ENCODE measurements around the gene TXLNG. TPM values are rescaled to one million over a fixed set of nuclear protein-coding genes. Genes with fewer than 3 reads are reported as not detected.

The TXLNG gene
- 10 to 100 TPM in 1 of 2 donors, 1 to 10 TPM in 1; 8.8 to 11.3 TPM for total RNA-seq

DNA sequence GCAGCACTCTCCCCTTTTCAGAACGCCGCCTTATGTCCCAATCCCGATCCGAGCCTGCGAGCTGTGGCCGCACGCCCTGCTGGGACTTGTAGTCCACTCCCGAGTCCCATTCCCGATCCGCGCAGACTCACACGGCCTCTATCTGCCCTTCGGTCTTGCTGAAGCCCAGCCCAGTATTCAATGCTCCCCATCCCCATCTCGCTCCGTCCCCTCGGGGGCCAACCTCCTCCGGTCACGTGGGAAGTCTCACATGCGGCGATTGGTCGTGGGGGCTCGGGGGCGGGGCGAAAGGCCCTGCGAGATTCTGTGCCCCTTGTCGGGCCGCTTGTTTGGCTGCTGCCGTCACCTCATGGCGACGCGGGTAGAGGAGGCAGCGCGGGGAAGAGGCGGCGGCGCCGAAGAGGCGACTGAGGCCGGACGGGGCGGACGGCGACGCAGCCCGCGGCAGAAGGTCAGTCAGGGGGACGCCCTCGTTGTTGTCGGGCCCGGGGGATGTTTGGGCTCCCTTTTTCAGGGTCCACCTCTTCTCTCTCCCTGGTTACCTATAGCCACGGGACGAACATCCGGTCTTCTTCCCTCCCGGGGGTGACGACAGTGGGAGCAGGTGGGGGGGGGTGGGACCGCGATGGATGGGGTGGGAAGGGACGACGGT lies at the start of gene TXLNG:
Gene TXLNG, plus strand, starts transcription at position 328 of the 652 bp plus-strand sequence. Its CDS starts 22 bp downstream, at position 350.
- TF ChIP-seq, protein P1, sequence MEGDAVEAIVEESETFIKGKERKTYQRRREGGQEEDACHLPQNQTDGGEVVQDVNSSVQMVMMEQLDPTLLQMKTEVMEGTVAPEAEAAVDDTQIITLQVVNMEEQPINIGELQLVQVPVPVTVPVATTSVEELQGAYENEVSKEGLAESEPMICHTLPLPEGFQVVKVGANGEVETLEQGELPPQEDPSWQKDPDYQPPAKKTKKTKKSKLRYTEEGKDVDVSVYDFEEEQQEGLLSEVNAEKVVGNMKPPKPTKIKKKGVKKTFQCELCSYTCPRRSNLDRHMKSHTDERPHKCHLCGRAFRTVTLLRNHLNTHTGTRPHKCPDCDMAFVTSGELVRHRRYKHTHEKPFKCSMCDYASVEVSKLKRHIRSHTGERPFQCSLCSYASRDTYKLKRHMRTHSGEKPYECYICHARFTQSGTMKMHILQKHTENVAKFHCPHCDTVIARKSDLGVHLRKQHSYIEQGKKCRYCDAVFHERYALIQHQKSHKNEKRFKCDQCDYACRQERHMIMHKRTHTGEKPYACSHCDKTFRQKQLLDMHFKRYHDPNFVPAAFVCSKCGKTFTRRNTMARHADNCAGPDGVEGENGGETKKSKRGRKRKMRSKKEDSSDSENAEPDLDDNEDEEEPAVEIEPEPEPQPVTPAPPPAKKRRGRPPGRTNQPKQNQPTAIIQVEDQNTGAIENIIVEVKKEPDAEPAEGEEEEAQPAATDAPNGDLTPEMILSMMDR (IDR thresholded peaks at IDR 0.05), result no peak
- Histone ChIP-seq H3K27ac (peak within 1 kb of the TSS; percentile 55), H3K9me3 (no peaks in the 10 kb centered on the region), H3K36me3 (no peaks in the 10 kb centered on the region), H3K4me1 (peaks cover 10% of the 10 kb centered on the region), H3K9ac (ENCODE audit: low read depth in 2 of 2, low read length in 2 of 2) (peak within 1 kb of the TSS; percentile 77 to 87), H3K4me3 (peak within 1 kb of the TSS; percentile 86), H3K27me3 (no peaks in the 10 kb centered on the region)
- intact Hi-C loops (cut with DNase I), result loop anchor here (10.0 kb wide), 1 partner anchor 61 kb away; no protein-coding TSS in a partner anchor
- peak; percentile 99 for DNase-seq

DNA sequence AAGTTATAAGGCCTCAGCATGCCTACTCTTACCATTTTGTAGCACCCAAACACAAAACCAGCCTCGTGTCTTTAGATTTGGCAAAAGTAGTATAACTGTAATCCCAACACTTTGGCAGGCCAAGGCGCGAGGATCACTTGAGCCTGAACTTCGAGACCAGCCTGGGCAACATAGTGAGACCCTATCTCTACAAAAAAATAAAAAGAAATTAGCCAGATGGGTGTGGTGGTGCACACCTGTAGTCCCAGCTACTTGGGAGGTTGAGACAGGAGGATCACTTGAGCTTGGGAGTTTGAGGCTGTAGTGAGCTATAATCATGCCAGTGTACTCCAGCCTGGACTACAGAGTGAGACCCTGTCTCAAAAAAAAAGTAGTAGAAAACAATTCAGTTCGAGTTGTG lies 49.2 kb upstream of the TXLNG start:
- Histone ChIP-seq H3K4me1 (no peaks in the 10 kb centered on the region), H3K9me3 (no peaks in the 10 kb centered on the region), H3K36me3 (no peaks in the 10 kb centered on the region), H3K4me3 (no peak overlapping the region), H3K27me3 (no peaks in the 10 kb centered on the region), H3K27ac (no peak overlapping the region), H3K9ac (ENCODE audit: low read depth in 2 of 2, low read length in 2 of 2) (no peak overlapping the region)
- intact Hi-C loops (cut with DNase I), result no loop called here
- TF ChIP-seq, protein P1 (IDR thresholded peaks at IDR 0.05), result no peak
- no peak for DNase-seq

DNA sequence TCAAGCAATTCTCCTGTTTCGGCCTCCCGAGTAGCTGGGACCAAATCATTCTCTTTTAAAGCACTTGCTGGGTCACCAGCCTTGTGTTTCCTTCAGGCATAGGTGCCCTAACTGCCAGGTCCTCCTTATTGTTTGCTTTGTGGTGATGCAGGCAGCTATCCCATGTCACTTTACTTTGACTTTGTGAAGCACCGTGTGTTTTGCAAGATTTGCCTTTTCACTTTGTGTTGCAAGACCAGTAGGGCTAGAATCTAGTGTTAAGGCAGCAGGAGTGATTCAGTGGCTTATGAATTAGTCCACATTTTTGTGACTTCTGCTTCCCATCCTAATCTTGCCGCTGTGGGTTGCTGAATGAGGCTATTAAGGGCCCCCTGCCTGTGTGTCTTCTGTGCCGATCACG lies 46.7 kb upstream of the TXLNG start:
- no peak overlapping the region for H3K4me3 ChIP-seq
- TF ChIP-seq, protein P1 (IDR thresholded peaks at IDR 0.05), result no peak
- no peak overlapping the region for H3K27ac ChIP-seq
- H3K9me3 ChIP-seq, result no peaks in the 10 kb centered on the region
- H3K27me3 ChIP-seq, result no peaks in the 10 kb centered on the region
- intact Hi-C loops (cut with DNase I), result no loop called here
- H3K4me1 ChIP-seq, result no peaks in the 10 kb centered on the region
- no peak overlapping the region for H3K9ac ChIP-seq (ENCODE audit: low read depth in 2 of 2, low read length in 2 of 2)
- no peaks in the 10 kb centered on the region for H3K36me3 ChIP-seq
- no peak for DNase-seq

DNA sequence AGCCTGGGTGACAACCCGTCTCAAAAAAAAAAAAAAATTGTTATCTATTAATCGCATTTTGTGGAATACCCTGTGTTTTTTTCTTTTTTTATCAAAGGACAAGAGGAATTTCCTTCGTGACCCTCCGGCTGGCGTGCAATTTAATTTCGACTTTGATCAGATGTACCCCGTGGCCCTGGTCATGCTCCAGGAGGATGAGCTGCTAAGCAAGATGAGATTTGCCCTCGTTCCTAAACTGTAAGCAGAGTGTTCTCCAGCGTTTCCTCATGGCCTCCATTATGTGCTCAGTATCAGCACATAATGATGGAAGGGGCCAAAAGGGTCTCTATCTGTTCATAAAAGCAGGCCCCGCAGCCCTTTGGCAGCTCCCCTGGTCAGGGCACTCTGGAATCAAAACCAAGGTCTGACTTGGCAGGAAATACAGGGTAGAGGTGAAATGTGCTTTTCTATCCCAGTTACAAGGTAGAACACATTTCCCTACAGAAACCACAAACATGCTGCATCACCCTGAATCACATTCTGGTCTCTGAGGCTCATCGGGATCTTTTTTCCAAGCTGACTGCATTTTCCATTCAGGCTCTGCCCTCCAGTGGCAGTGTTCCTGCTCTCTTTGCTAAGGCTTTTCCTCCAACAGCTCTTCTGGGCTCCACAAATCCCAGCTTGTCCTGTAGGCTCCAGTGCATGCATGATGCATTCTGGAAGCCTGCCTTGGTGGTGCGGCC lies 42.5 kb upstream of the TXLNG start:
- no peak for DNase-seq
- Histone ChIP-seq H3K27me3 (no peaks in the 10 kb centered on the region), H3K27ac (no peak overlapping the region), H3K9ac (ENCODE audit: low read depth in 2 of 2, low read length in 2 of 2) (no peak overlapping the region), H3K4me3 (no peak overlapping the region), H3K36me3 (peaks cover 8% of the 10 kb centered on the region), H3K9me3 (no peaks in the 10 kb centered on the region), H3K4me1 (no peaks in the 10 kb centered on the region)
- TF ChIP-seq, protein P1 (IDR thresholded peaks at IDR 0.05), result no peak
- intact Hi-C loops (cut with DNase I), result no loop called here

DNA sequence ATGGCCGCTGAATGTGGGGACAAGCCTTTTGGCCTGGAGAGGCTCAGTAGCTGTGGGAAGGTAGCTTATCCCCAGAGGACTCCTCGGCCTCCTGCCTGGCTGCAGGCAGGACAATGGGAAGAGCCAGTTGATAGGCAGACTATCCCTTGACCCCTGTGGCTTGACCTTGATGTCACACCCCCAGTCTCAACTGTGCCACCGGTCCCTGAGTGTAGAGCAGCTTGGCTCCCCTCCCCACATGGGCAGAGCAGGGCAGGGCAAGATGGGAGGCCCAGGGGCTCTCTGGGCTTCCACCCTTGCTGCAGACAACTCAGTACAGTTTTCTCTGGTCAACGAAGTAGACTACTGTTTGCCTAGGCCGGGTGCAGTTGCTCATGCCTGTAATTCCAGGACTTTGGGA lies 41.2 kb upstream of the TXLNG start:
- intact Hi-C loops (cut with DNase I), result no loop called here
- Histone ChIP-seq H3K27me3 (no peaks in the 10 kb centered on the region), H3K9ac (ENCODE audit: low read depth in 2 of 2, low read length in 2 of 2) (no peak overlapping the region), H3K4me3 (no peak overlapping the region), H3K4me1 (no peaks in the 10 kb centered on the region), H3K9me3 (no peaks in the 10 kb centered on the region), H3K36me3 (peaks cover 8% of the 10 kb centered on the region), H3K27ac (no peak overlapping the region)
- no peak for DNase-seq
- TF ChIP-seq, protein P1 (IDR thresholded peaks at IDR 0.05), result no peak
